GM12891 (cell line): Measurements from ENCODE around the gene GSG1. TPM values are rescaled to one million over a fixed set of nuclear protein-coding genes. Genes with fewer than 3 reads are reported as not detected.

Experiments used
- DNase-seq: peaks from one replicate; pipeline ENCODE4 v3.0.0; 2011; ENCODE audit warnings: low spot score; ENCODE audit not compliant: insufficient read length
- FAIRE-seq: peaks from 2 replicates; lab custom pipeline; 2011; peaks lifted over from hg19 to GRCh38; lab: Jason Lieb, UNC
- PAX5 ChIP-seq: IDR thresholded peaks from 2 replicates; pipeline ENCODE4 v1.6.1; 2011; ENCODE audit warnings: low read length, moderate library complexity, mild to moderate bottlenecking; ENCODE audit not compliant: insufficient read depth, severe bottlenecking
- POLR2A ChIP-seq: IDR thresholded peaks from 2 replicates; pipeline ENCODE4 v1.6.1; 2011; ENCODE audit warnings: low read depth, low read length, control low read depth
- POLR2AphosphoS5 ChIP-seq: IDR thresholded peaks from 2 replicates; pipeline ENCODE4 v1.6.1; 2011; ENCODE audit warnings: low read depth, low read length, control low read depth
- POU2F2 ChIP-seq: IDR thresholded peaks from 2 replicates; pipeline ENCODE4 v1.6.1; 2011; ENCODE audit warnings: low read depth, mild to moderate bottlenecking, control low read depth, low read length, moderate library complexity
- SPI1 ChIP-seq: IDR thresholded peaks from 2 replicates; pipeline ENCODE4 v1.6.1; 2011; ENCODE audit warnings: low read depth, low read length, control low read depth
- TAF1 ChIP-seq: IDR thresholded peaks from 2 replicates; pipeline ENCODE4 v1.6.1; 2011; ENCODE audit warnings: low read depth, low read length, control low read depth
- polyA plus RNA-seq: library from polyadenylated mRNA; unstranded; fragments of >200 nt; gene quantifications from one replicate; pipeline ENCODE4 v1.2.1, GENCODE V29; 2012; ENCODE audit warnings: low read depth, missing spikeins, inconsistent platforms; ENCODE audit not compliant: missing spikeins

The GSG1 gene
- polyA plus RNA-seq: not detected

DNA sequence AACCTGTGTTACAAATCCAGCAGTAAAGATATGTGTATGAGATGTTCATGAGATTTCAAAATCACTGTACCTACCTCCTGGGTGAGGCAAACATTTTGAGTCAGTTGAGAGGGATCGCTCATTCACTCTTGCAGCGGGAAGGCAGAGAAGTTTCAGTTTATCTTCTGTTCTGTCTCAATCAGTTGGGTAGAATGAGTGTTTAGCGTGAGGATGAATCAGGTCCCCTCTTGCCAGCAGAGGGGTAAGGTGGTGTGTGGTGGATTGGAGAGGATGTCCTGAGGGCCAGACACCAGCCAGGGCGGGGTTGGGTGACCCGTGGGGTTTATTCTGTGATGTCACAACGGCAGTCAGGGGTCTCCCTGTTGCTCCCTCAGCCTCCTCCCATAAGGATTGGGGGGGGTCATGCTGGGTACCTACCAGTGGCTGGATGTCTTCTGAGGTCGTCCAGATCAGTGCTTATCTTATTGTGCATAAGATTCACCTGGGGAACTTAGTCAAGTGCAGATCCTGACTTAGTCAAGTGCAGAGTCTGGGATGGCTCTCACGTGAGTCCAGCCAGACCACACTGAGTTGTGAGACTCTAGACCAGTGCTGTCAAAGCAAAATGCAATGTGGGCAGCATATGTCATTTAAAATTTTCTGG lies at the start of gene GSG1:
GSG1 (minus strand) TSS at position 277 of the 643 bp plus-strand sequence; CDS start at position 122, 155 bp downstream.
- FAIRE-seq: no peak

DNA sequence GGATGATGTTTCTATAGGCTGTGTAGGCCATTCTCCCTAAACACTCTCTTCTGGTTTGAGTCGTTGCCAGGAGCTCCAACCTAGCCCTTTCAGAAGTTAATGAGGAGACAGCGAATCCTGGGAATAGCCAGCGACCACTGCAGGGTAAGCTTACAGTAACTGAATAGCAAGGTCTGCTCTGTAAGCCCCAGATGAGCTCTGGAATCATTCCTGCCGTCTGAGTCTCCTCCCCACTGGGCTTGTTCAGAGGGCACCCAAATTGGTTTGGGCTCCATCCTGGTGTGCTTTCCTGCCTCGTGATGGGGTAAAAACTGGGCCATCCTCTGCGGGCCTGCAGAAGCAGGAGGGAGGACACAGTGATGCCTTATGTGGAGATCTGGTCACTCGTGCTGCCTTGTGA lies 49.7 kb upstream of the GSG1 start:
- DNase-seq: no peak
- FAIRE-seq: no peak
- TF ChIP-seq POU2F2: no peak
- TF ChIP-seq TAF1: no peak

More for the DNA sequence above, at the start of gene GSG1:
- DNase-seq: no peak
- TF ChIP-seq POLR2AphosphoS5 (no peak), SPI1 (no peak)

DNA sequence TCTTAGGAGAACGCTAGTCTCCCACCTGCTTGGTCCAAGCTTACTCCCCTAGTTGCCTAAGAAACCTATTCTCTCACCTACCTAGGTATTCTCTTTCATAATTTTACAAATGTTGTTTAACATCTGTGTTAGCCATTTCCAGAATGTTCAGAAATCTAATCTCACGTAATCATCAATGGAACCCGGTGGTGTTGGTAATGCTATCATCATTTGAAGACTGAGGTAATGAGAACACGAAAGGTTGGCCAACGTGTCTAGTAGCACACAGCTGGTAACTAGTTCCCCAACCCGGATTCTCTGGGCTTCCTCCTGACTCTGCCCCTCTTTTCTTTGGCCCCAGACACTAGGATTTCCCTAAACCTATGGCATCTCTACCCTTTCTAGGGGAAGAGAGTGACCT lies 49.3 kb upstream of the GSG1 start:
- no peak for FAIRE-seq
- DNase-seq: no peak
- no peak for TF ChIP-seq POLR2A
- no peak for TF ChIP-seq SPI1

GRCh38 chr12:13152281-13152680 lies 48.8 kb upstream of the GSG1 start:
- TF ChIP-seq PAX5: no peak
- no peak for TF ChIP-seq POLR2A
- no peak for TF ChIP-seq TAF1
- TF ChIP-seq POU2F2: no peak
- TF ChIP-seq POLR2AphosphoS5: no peak
- TF ChIP-seq SPI1: no peak
- DNase-seq (no peak), FAIRE-seq (no peak)

DNA sequence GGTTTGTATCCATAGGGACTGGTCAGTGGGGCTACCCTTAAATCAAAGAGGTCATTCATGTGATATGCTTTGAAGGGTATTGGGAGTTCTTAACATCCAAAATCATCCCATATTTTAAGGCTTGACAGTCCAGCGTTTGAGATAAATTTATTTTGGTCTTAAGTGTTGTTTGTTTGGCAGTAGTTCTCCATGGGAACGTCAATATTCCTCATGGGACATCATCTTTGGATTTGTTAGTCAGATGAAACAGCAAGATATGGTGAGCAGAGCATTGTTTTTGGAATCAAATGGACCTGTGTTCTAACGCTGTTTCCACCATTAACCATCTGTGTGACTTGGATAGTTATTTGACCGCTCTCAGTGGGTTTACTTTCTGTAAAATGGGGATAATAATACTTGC lies 45.9 kb upstream of the GSG1 start:
- DNase-seq (no peak), FAIRE-seq (no peak)
- no peak for TF ChIP-seq SPI1
- no peak for TF ChIP-seq POU2F2
- no peak for TF ChIP-seq TAF1
- TF ChIP-seq POLR2AphosphoS5: no peak
- TF ChIP-seq POLR2A: no peak
- no peak for TF ChIP-seq PAX5

- DNase-seq (no peak), FAIRE-seq (no peak)
- no peak for TF ChIP-seq POLR2A
- no peak for TF ChIP-seq PAX5
- no peak for TF ChIP-seq SPI1
- no peak for TF ChIP-seq POLR2AphosphoS5
- TF ChIP-seq POU2F2: no peak
- no peak for TF ChIP-seq TAF1
These were observed 45.0 kb upstream of the GSG1 start for GRCh38 chr12:13148485-13148847.

GRCh38 chr12:13147688-13148484 lies 44.4 kb upstream of the GSG1 start:
- FAIRE-seq: no peak
- no peak for DNase-seq
- no peak for TF ChIP-seq POU2F2
- no peak for TF ChIP-seq TAF1
- TF ChIP-seq SPI1: no peak
- no peak for TF ChIP-seq POLR2A
- TF ChIP-seq POLR2AphosphoS5: no peak
- TF ChIP-seq PAX5: no peak

DNA sequence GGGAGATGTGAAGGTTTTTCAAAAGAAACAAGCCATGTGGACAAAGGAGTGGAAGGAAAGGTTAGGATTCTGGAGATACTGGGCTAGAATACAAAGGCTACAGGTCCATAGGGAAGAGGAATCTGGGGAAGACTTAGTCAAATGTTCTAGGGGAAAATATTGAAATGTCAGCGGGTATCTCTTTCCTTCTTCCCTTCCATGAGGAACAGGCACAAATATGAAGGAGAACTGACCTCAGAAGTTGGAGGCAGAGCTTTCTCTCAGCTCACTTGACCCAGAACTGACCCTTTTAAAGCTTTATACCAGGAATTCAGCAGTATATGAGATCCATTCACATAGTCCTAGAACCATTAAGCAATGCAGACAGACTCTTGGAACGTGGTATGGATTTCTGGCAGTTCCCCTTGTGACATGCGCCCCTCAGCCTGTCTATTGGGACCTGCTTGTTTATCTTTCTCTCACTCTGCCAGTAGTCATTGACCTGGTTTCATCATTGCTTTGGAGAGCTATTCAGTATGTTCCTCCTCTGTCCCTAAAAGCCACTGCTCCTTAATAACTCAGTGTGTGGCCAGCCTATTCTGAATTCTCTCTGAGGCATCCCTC lies 43.0 kb upstream of the GSG1 start:
- TF ChIP-seq SPI1 (no peak), TAF1 (no peak), POU2F2 (no peak), PAX5 (no peak), POLR2AphosphoS5 (no peak), POLR2A (no peak)
- FAIRE-seq (no peak), DNase-seq (no peak)

GRCh38 chr12:13144266-13144828 lies 40.9 kb upstream of the GSG1 start:
- TF ChIP-seq POLR2AphosphoS5: no peak
- no peak for TF ChIP-seq POU2F2
- TF ChIP-seq POLR2A: no peak
- TF ChIP-seq TAF1: no peak
- DNase-seq (no peak), FAIRE-seq (no peak)

GRCh38 chr12:13142747-13143146 lies 39.3 kb upstream of the GSG1 start:
- TF ChIP-seq PAX5 (no peak), POU2F2 (no peak), TAF1 (no peak), SPI1 (no peak), POLR2AphosphoS5 (no peak), POLR2A (no peak)
- FAIRE-seq (no peak), DNase-seq (no peak)
